Neural crest cell (in vitro differentiated cells): ENCODE results near the gene TMEM184C. TPM values are rescaled to one million over a fixed set of nuclear protein-coding genes. Genes with fewer than 3 reads are reported as not detected.

ENCODE experiments used
- DNase-seq: peaks from one replicate; pipeline ENCODE4 v3.0.0; 2021; ENCODE audit warnings: low read depth, mixed read lengths, low spot score
- H3K27ac Mint-ChIP-seq: one replicate; pipeline ENCODE4 v1.8.0; 2021; ENCODE audit warnings: mild to moderate bottlenecking, mixed read lengths; ENCODE audit not compliant: unreplicated experiment
- H3K27me3 Mint-ChIP-seq: 2 replicates; pipeline ENCODE4 v1.8.0; 2021; ENCODE audit warnings: low read depth, mild to moderate bottlenecking, mixed read lengths
- H3K36me3 Mint-ChIP-seq: 2 replicates; pipeline ENCODE4 v1.8.0; 2021; ENCODE audit warnings: low read depth, mild to moderate bottlenecking, mixed read lengths
- H3K4me1 Mint-ChIP-seq: 2 replicates; pipeline ENCODE4 v1.8.0; 2021; ENCODE audit warnings: mixed read lengths
- H3K4me3 Mint-ChIP-seq: one replicate; pipeline ENCODE4 v1.8.0; 2021; ENCODE audit warnings: mild to moderate bottlenecking, mixed read lengths
- H3K9me3 Mint-ChIP-seq: 2 replicates; pipeline ENCODE4 v1.8.0; 2021; ENCODE audit warnings: mixed read lengths
- CTCF ChIP-seq: fragments of 200-600 bp; sonication (generic); conservative IDR thresholded peaks from 2 replicates; pipeline ENCODE4 v1.5.0; 2021; ENCODE audit warnings: antibody characterized with exemption, mild to moderate bottlenecking
- total RNA-seq: library from RNA; stranded (reverse); gene quantifications from 2 replicates; pipeline ENCODE4 v1.2.1, GENCODE V29; 2021

Gene TMEM184C
- total RNA-seq, 1 donor from 2014 or later: 36.4 TPM

GRCh38 chr4:147689067-147689466 lies 71.9 kb downstream of the TMEM184C start:
- H3K27me3 Mint-ChIP-seq: peaks cover 49% of the 10 kb centered on the region
- H3K9me3 Mint-ChIP-seq: no peaks in the 10 kb centered on the region
- DNase-seq: no peak
- H3K4me3 Mint-ChIP-seq: no peak overlapping the region
- peaks cover 6% of the 10 kb centered on the region for H3K4me1 Mint-ChIP-seq
- H3K27ac Mint-ChIP-seq: no peak overlapping the region
- no peaks in the 10 kb centered on the region for H3K36me3 Mint-ChIP-seq
- TF ChIP-seq CTCF: no peak

- peaks cover 48% of the 10 kb centered on the region for H3K27me3 Mint-ChIP-seq
- no peak for TF ChIP-seq CTCF
- H3K4me1 Mint-ChIP-seq: no peaks in the 10 kb centered on the region
- no peaks in the 10 kb centered on the region for H3K36me3 Mint-ChIP-seq
- H3K27ac Mint-ChIP-seq: no peak overlapping the region
- no peaks in the 10 kb centered on the region for H3K9me3 Mint-ChIP-seq
- DNase-seq: no peak
- H3K4me3 Mint-ChIP-seq: no peak overlapping the region
These were observed 74.6 kb downstream of the TMEM184C start for GRCh38 chr4:147691820-147692219.

GRCh38 chr4:147693218-147693617 lies 76.0 kb downstream of the TMEM184C start:
- Mint-ChIP-seq H3K36me3 (no peaks in the 10 kb centered on the region), H3K9me3 (no peaks in the 10 kb centered on the region), H3K4me3 (no peak overlapping the region), H3K27ac (no peak overlapping the region), H3K27me3 (peaks cover 49% of the 10 kb centered on the region), H3K4me1 (no peaks in the 10 kb centered on the region)
- no peak for TF ChIP-seq CTCF
- DNase-seq: no peak

GRCh38 chr4:147696866-147697265 lies 79.7 kb downstream of the TMEM184C start:
- Mint-ChIP-seq H3K4me1 (no peaks in the 10 kb centered on the region), H3K36me3 (no peaks in the 10 kb centered on the region), H3K9me3 (no peaks in the 10 kb centered on the region), H3K27ac (no peak overlapping the region), H3K4me3 (no peak overlapping the region), H3K27me3 (peaks cover 35% of the 10 kb centered on the region)
- no peak for TF ChIP-seq CTCF
- no peak for DNase-seq

GRCh38 chr4:147704846-147705245 lies 87.6 kb downstream of the TMEM184C start:
- Mint-ChIP-seq H3K4me3 (no peak overlapping the region), H3K9me3 (no peaks in the 10 kb centered on the region), H3K27ac (no peak overlapping the region), H3K4me1 (no peaks in the 10 kb centered on the region), H3K36me3 (no peaks in the 10 kb centered on the region), H3K27me3 (peaks cover 45% of the 10 kb centered on the region)
- no peak for TF ChIP-seq CTCF
- DNase-seq: no peak
